NCI-H2196 treated with DMSO at 0.1 percent for 48 hours (cell line): ENCODE measurements around the gene FAR2.
"Not testable (repeated sequence)": the region's sequence is repeated elsewhere in the genome, so short reads cannot be mapped to it uniquely, and the experiment has no call there.

ENCODE experiments used
- DNase-seq: peaks from one replicate; lab custom pipeline; 2025; ENCODE audit not compliant: unreplicated experiment; lab: John Stamatoyannopoulos, UW

Gene FAR2

DNA sequence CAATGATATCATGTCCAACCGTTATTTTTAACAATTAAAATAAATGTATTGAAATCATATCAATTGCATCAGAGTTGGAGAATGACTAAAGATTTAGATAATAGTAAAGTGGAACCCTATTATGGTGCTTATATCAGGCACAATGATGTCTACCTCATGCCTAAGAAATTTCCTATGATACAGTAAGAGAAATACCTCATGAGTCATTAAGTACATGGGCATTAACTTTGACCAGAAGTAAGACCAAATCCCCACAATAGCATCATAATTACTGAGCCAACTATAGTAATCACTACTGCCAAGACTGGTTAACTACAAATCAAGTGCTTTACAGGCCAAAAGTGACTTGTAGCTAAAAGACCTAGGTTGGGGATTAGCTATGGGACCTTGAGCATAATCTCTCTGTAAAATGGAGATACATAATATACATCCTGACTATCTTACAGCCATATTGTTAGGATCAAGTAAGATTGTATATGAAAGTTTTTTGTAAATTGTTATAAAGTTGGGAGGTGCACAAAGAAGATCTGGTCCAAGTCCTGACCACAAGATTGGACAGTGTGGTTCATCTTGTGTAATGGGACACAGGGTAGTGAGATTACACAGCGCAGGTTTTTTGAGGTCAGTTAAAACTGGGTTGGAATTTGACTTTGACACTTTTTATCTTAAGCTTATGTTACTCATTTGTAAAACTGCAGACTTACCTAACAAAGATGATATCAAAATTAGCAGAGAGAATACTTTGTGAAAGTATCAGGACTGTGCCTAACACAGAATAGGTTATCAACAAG is 171.4 kb downstream of the FAR2 start:
- DNase-seq = no peak

DNA sequence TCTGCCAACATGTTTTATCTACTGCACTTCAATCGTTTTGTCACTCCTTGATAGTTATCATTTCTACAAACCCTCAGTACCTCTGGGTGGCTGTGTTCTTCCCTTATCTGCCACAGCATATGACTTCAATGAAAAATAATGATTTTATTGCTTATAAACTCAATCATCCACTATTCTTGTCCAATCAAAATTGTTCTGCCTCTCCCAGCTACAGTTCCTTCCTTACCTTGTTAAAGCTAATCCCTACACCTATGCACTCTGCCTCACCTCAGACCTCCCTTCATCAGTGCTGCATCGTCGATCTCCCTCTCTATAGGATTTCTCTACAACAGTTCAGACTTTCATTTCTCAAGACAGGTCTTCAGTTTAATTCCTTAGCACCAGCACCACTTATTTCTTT is 173.1 kb downstream of the FAR2 start:
- no peak for DNase-seq

- no peak for DNase-seq
Observed at GRCh38 chr12:29329411-29329810, 180.3 kb downstream of the FAR2 start.

DNA sequence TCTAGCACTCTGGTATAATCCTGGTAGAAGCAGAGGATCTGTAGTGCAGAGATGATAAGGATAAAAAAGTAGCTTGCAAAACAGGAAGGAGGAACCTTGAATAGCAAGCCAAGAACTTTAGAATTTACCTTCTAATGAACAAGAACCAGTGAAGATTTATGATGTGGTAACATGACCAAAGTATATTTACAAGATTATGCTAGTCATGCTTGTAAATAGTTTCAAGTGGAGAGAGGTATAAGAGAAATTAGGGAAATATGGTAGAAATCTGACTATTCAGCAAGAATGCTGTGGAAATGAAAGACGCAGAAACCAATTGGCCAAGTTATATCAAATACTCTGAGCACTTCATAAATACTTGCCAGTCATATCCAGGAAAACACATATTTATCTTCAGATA is 184.1 kb downstream of the FAR2 start:
- no peak for DNase-seq

DNA sequence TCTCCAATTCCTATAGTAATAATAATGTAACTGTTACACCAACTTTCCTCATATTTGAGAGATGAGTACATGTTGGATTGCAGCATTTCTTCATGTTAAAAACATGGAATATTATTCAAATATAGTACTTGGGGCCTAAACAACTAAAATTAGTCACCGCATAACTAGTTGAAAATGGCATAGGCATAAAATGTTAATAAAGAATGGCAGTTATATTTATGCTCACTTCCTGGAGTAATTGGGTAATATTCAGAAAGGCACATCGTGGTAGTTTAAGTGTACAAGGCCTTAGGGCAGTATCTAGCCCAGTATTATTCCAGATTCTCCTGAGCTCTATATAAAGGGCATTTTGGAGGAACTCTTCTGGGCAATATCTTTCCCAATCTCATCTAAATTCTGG is 185.9 kb downstream of the FAR2 start:
- no peak for DNase-seq

DNA sequence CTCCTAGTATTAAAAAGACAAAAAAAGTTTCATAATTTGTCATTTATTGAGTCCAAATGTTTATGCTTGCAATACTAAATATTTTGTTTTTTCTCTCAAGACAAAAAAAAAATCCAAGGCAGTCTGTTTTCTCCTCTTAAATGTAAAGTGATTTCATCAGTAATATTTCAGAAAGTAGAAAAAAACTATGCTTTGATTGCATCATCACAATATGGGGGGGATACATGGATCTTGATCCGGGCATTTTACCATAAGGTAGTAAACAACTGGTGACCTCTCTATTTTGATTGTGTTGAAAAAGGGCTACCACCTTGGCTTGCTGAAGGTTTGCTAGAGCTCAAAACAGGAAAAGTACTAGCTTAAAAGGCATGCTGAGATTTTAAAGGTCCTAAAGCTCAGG is 188.2 kb downstream of the FAR2 start:
- no peak for DNase-seq

DNA sequence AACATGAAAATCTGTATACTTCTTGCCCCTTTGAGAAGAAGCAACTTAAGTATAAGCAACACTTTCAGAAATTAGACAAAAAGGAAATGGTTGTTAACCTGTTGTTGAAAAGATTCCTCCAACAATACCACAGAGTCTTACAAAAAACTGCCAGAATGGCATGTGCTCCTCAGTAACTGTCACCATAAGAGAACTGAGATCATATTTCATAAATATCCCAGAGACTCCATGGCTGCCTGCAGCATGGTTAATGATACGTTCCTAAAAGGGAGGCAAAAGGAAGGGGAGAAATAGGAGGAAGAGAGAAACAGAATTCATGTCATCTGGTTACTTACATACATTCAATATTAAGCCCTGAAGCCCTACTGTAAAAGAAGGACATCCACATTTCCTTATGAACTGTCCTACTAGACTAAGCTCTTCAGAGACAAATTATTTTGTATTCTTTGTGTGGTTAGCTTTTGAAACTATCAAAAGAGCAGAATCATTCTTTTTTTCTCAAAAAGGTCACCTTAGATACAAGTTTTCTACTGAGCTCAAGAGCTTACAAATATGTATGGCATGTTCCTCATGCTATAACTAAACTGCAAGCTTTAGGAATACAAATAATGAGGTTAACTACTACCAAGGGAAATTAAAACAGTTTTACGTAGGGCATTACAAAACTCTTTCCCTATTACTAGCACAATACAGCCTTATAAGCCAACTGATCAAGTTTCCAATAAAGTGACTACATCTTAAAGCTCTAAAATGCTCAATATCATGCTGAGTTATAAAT is 194.1 kb downstream of the FAR2 start:
- DNase-seq = no peak

GRCh38 chr12:29346769-29347421 is 197.8 kb downstream of the FAR2 start:
- no peak for DNase-seq

DNA sequence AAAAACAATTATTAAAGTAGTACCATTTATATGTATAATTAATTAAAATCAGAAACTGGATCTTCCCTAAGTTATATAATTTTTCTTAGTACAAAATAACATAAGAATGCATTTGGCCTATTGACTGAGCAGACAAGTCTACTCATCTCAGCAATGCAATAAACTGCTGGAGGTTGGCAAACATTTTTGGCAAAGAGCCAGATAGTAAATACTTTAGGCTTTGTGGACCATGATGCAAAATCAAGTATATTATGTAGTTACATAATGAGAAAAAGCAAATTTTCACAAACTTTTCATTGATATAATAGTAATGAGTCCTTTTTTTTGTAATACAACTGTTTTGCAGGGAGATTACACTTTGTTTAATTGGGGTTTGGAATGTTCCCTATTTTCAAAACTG is 201.0 kb downstream of the FAR2 start:
- peak; percentile 58 for DNase-seq

GRCh38 chr12:29354954-29355353 is 205.9 kb downstream of the FAR2 start:
- no peak for DNase-seq

- no peak for DNase-seq
Observed at GRCh38 chr12:29365091-29365490, 216.0 kb downstream of the FAR2 start.

GRCh38 chr12:29374012-29374411 is 224.9 kb downstream of the FAR2 start:
- no peak for DNase-seq

DNA sequence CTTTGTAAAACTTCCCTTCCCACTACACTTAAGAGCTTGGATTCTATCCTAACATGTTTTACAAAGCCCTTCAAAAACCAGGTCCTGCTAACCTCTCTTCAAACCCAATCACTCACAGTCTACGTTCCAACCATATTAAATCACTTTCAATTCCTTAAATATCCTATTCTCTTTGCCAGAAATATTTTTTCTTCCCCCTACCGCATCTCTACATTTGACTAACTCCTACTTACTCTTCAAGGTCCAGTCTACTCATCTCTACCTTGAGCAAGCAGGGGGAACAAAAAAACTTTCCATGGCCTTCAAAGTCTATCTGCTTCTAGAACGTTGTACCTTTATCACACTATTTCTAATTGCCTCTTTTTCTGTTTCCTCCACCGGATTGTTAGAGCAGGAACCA is 225.8 kb downstream of the FAR2 start:
- no peak for DNase-seq

DNA sequence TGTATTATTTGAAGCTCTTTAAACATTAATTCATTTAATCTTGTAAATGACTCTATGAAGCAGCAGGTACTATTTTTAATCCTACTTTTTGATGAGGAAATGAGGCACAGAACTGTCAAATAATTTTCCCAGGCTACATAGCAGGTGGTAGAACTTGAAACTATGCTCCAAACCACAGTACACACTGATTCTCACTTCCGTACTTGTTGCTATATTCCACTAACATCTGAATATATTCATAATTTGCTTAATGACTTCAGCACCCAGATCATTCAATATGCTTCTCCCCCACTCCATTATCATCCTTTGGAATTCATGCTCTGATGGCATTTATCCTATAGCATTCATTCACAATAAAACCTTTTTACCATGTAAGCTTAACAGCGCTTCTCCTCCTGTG is 227.0 kb downstream of the FAR2 start:
- no peak for DNase-seq

GRCh38 chr12:29380536-29381523 is 231.8 kb downstream of the FAR2 start, which contains the start of gene ERGIC2:
ERGIC2 (minus strand) TSS chr12:29381172; CDS start chr12:29371633, 9,539 bp downstream.
- peak; percentile 100 for DNase-seq

DNA sequence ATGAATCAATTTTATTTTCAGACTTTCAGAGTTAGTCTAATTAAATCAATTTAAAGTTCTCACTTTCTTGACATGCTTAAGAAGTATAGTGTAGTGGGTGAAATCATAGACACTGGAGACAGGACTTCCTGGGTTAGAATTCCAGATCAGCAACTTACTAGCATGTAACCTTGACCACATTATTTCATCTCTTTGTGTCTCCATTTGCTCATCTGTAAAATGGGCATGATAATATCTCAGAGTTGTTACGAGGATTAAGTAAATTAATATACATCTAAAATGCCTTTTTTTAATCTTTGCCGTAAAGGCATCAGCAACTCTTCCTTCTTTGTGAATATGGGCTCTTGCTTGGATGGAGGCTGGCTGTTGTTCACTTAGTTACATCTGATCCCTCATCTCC is 233.2 kb downstream of the FAR2 start:
- DNase-seq = no peak

DNA sequence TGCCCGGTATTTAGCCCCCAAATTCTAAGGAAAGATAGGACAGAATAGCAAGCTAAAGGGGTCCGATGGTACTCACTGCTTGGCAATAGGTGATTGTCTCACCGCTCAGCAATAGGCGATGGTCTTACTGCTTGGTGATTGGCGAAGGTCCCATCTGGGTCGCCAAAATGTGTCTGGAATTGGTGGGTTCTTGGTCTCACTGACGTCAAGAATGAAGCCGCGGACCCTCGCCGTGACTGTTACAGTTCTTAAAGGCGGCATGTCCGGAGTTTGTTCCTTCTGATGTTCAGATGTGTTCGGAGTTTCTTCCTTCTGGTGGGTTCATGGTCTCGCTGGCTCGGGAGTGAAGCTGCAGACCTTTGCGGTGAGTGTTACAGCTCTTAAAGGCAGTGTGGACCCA is 236.1 kb downstream of the FAR2 start:
- DNase-seq = not testable (repeated sequence)
